ENCODE measurements around the gene PPP1R12A. TPM values are rescaled to one million over a fixed set of nuclear protein-coding genes. Genes with fewer than 3 reads are reported as not detected.
A peak's percentile ranks its signal among the peaks of the same experiment; 100 is the strongest.

The PPP1R12A gene
- polyA plus RNA-seq, 2 of the 4 experiments (the other 2 are of a cell fraction) = 28.0 to 74.8 TPM

GRCh38 chr12:79761341-79761740, 173.6 kb downstream of the PPP1R12A start:
- WGBS (ENCODE audit: missing lambda C conversion rate) = 68% methylated on average over 1 of the region's 1 CpG
- FAIRE-seq (no peak), ATAC-seq (no peak), DNase-seq (ENCODE audit: low read depth in 1 of 2, low spot score in 1 of 2) (no peak)
- H3K27ac ChIP-seq = no peak overlapping the region
- TF ChIP-seq E2F6 (IDR thresholded peaks at IDR 0.05; ENCODE audit: borderline replicate concordance, low read depth) = no peak
- no peak for TF ChIP-seq FOSB (CRISPR knock-in tag; IDR thresholded peaks at IDR 0.05)
- no peak for TF ChIP-seq ZFP36 (IDR thresholded peaks at IDR 0.05; ENCODE audit: borderline replicate concordance, partially characterized antibody)
- TF ChIP-seq POLR2A (IDR thresholded peaks at IDR 0.05; ENCODE audit: low read length) = no peak
- no peak for TF ChIP-seq EHMT2 (IDR thresholded peaks at IDR 0.05; ENCODE audit: low read depth)
- no peak for TF ChIP-seq BHLHE40 (IDR thresholded peaks at IDR 0.05; ENCODE audit: low read depth, low read length)
- no peak overlapping the region for H3K4me2 ChIP-seq
- H3K4me3 ChIP-seq = no peak overlapping the region
- ChIA-PET CTCF (no interaction called here), POLR2A (no interaction called here)
- peaks cover 17% of the 10 kb centered on the region; the same call in 2 of the 3 replicates for H3K9me3 ChIP-seq
- no peaks in the 10 kb centered on the region for H3K4me1 ChIP-seq

GRCh38 chr12:79747274-79747673, 187.6 kb downstream of the PPP1R12A start:
- ATAC-seq (no peak; a peak in 1 of 6 replicates), DNase-seq (ENCODE audit: low read depth in 1 of 2, low spot score in 1 of 2) (no peak), FAIRE-seq (no peak)
- Histone ChIP-seq H3K27ac (no peak overlapping the region), H3K9me3 (no peaks in the 10 kb centered on the region; the same call in 2 of the 3 replicates), H3K4me3 (no peak overlapping the region), H3K4me2 (no peak overlapping the region), H3K4me1 (no peaks in the 10 kb centered on the region)
- CTCF ChIA-PET = interaction anchor here (0.9 kb wide), 1 partner anchor 9 kb away, joined by 5 read pairs; no protein-coding TSS in a partner anchor
- TF ChIP-seq MAFK (IDR thresholded peaks at IDR 0.05; ENCODE audit: partially characterized antibody) (no peak), RCOR1 (IDR thresholded peaks at IDR 0.05; ENCODE audit: low read depth, low read length) (no peak), CEBPB (IDR thresholded peaks at IDR 0.05) (no peak), CHD2 (IDR thresholded peaks at IDR 0.05; ENCODE audit: low read length, partially characterized antibody) (no peak), TP53 (CRISPR knock-in tag; IDR thresholded peaks at IDR 0.05) (no peak), HMGXB4 (CRISPR knock-in tag; IDR thresholded peaks at IDR 0.05; ENCODE audit: borderline replicate concordance) (no peak), POLR2A (IDR thresholded peaks at IDR 0.05; ENCODE audit: low read length) (no peak), ZNF302 (CRISPR knock-in tag; IDR thresholded peaks at IDR 0.05) (no peak), HOXB5 (CRISPR knock-in tag; IDR thresholded peaks at IDR 0.05) (no peak), BHLHE40 (IDR thresholded peaks at IDR 0.05; ENCODE audit: low read depth, low read length) (no peak), SMC3 (IDR thresholded peaks at IDR 0.05) (no peak)
- POLR2A ChIA-PET = no interaction called here

GRCh38 chr12:79737875-79738718, 196.8 kb downstream of the PPP1R12A start:
- Histone ChIP-seq H3K4me2 (peak overlapping the region; percentile 21; the same call in 1 of the 3 replicates), H3K4me3 (no peak overlapping the region), H3K9me3 (no peaks in the 10 kb centered on the region), H3K27ac (peak overlapping the region; percentile 12 to 48; a peak in 4 of 6 replicates), H3K4me1 (peaks cover 8% of the 10 kb centered on the region; the same call in 1 of the 3 replicates)
- DNase-seq (ENCODE audit: low read depth in 1 of 2, low spot score in 1 of 2) (peak; percentile 52 to 79), FAIRE-seq (peak; percentile 86), ATAC-seq (peak; percentile 76 to 91)
- TF ChIP-seq HOXA7 (CRISPR knock-in tag; IDR thresholded peaks at IDR 0.05) (no peak), MAX (IDR thresholded peaks at IDR 0.05) (no peak), CTCF (IDR thresholded peaks at IDR 0.05) (peak; percentile 88), SMC3 (IDR thresholded peaks at IDR 0.05) (peak; percentile 92), HOXB13 (CRISPR knock-in tag; IDR thresholded peaks at IDR 0.05; ENCODE audit: low read depth) (no peak), KDM5A (IDR thresholded peaks at IDR 0.05) (no peak), RAD21 (conservative IDR thresholded peaks at IDR 0.05 in 1 of 2, IDR thresholded peaks at IDR 0.05 in 1 of 2) (peak; percentile 89 to 90)
- WGBS (ENCODE audit: missing lambda C conversion rate) = 3% methylated on average over 4 of the region's 4 CpGs
- CTCF ChIA-PET = interaction anchor here (0.7 to 4.1 kb wide), 35 partner anchors 9 to 532 kb away, joined by 3 to 18 read pairs (median 4); no protein-coding TSS in a partner anchor
- POLR2A ChIA-PET = interaction anchor here (2.4 kb wide), 1 partner anchor 48 kb away, joined by 11 read pairs; the partner anchor contains the start of gene PAWR
